AG09319 (cell line): Measurements from ENCODE around the gene TGIF1.

ENCODE experiments used
- DNase-seq: peaks from one replicate; pipeline ENCODE4 v3.0.0-alpha.2; 2010; ENCODE audit warnings: low read depth; ENCODE audit errors: extremely low read depth
- TF ChIP-seq, protein P1 (sequence below): IDR thresholded peaks from 2 replicates; pipeline ENCODE4 v1.5.1; 2011; ENCODE audit warnings: low read depth, mild to moderate bottlenecking, inconsistent platforms, low read length, moderate library complexity

TGIF1 gene

DNA sequence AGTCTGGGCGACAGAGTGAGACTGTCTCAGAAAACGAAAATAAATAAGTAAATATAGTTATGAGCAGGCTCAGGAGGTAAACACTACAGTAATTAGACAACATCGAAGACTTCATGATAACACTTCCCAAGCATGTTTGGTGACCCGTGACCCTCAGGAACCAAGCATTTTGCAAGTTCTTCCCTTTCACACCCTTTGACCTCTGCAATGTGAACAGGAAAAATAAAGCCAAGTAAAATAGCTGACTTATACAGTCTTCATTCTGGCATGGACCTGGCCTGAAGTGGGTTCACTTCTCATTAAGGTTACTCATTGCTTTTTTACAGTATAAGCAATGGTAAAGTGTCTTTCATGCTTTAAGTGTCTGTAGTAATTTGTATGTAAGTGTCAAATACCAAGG lies 15.3 kb upstream of the TGIF1 start:
- DNase-seq: no peak
- TF ChIP-seq, protein P1, sequence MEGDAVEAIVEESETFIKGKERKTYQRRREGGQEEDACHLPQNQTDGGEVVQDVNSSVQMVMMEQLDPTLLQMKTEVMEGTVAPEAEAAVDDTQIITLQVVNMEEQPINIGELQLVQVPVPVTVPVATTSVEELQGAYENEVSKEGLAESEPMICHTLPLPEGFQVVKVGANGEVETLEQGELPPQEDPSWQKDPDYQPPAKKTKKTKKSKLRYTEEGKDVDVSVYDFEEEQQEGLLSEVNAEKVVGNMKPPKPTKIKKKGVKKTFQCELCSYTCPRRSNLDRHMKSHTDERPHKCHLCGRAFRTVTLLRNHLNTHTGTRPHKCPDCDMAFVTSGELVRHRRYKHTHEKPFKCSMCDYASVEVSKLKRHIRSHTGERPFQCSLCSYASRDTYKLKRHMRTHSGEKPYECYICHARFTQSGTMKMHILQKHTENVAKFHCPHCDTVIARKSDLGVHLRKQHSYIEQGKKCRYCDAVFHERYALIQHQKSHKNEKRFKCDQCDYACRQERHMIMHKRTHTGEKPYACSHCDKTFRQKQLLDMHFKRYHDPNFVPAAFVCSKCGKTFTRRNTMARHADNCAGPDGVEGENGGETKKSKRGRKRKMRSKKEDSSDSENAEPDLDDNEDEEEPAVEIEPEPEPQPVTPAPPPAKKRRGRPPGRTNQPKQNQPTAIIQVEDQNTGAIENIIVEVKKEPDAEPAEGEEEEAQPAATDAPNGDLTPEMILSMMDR: no peak

- TF ChIP-seq, protein P1: no peak
- DNase-seq: no peak
Measured at GRCh38 chr18:3440341-3440740, 9.6 kb upstream of the TGIF1 start.

- no peak for DNase-seq
- TF ChIP-seq, protein P1: peak; percentile 15
Measured at GRCh38 chr18:3441290-3441689, 8.7 kb upstream of the TGIF1 start.

- no peak for DNase-seq
- TF ChIP-seq, protein P1: no peak
Measured at GRCh38 chr18:3442919-3443318, 7.1 kb upstream of the TGIF1 start.

DNA sequence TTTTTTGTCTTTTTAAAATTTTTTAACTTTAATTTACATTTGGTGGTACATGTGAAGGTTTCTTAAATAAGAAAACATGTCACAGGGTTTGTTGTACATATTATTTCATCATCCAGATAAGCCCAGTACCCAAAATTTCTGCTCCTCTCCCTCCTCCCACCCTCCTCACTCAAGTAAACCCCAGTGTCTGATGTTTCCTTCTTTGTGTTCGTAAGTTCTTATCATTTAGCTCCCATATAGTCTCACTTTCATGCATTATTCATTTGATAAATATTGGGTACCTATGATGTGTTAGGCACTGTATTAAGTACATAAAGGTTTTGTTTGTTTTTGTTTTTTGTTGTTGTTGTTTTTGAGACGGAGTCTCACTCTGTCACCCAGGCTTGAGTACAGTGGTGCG lies 5.7 kb upstream of the TGIF1 start:
- TF ChIP-seq, protein P1: no peak
- no peak for DNase-seq

DNA sequence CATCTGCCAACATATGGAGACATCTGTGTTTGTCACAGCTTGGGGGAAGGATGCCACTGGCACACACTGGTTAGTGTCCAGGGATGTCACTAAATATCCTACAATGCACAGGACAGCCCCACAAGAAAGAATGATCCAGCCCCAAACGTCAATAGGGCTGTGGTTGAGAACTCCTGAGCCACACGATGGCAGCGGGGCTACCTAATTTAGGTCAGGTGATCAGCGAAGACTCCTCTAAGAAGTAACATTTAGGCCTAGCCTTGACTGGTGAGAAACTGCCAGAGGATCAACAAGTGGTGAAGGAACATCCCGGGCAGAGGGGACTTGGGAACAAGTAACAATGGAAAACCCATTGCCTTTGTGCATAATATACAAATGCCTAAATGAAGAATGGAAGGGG lies 5.0 kb upstream of the TGIF1 start:
- TF ChIP-seq, protein P1: no peak
- no peak for DNase-seq

DNA sequence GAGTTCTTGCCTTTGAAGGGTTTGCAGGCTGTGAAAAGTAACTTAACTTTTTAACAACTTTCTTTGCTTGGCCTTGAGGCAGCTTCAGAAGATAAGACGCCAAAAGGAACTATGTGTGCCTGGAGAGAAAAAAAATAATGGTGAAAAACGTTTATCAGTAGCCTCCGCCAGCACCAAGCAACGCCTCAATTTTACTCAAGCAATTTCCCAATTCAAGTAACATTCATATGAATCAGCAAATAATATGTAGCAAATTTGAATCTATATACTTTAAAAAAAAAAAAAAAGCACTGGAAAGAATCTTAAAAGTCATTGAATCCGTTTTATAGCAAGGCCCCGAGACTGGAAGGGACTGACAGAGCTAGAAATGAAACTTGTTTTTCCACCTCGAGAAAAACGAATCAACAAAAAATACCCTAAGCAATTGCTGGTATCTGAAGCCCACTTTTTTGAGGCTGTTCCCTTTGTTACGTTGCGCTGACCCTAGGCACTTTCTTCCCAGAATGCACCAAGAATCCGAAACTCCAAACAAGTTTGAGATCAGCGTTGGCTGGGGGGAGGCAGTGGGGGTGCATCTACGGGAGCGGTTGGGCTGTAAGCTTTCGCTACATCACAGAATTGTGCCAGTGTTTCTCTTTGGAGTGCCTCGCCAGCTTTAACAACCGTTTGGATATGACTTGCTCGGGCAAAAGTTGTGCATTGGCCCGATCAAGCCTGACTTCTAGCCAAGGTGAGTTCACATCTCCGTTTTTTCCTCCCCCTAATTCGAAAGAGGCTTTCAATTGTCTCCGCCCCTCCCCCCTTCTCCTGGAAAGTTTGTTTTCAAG lies 2.7 kb upstream of the TGIF1 start:
- no peak for DNase-seq

More for the DNA sequence above, 2.7 kb upstream of the TGIF1 start:
- TF ChIP-seq, protein P1: no peak
